B cell (primary cell): ENCODE measurements around the gene KCNJ10.

Experiments
- EZH2 ChIP-seq: IDR thresholded peaks from 2 replicates; pipeline ENCODE4 v1.6.1; 2012; ENCODE audit warnings: borderline replicate concordance, low read depth, mild to moderate bottlenecking, moderate library complexity, low read length; ENCODE audit not compliant: insufficient read depth, poor library complexity, severe bottlenecking
- TF ChIP-seq, protein P1 (sequence below): fragments of 200-600 bp; IDR thresholded peaks from one replicate; pipeline ENCODE4 v1.8.0; 2022; ENCODE audit warnings: antibody characterized with exemption, mild to moderate bottlenecking

DNA sequence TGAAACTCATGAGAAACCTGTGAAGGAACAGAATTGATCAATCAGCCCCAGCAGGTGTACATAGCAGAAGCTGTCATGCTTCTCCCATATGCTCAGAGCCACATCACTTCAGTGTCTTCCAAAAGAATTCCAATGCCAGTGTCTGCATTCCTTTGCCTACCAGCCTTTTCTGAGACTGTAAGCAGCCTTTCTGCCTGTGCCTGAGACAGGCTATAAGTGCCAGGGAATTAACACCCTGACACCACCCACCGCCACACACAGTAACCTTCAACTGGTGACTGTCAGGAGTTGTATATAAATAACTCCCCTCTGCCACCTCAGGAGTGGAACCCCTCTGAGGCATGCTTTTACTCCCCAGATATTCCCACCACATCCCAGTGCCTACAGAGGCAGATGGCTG, 77.8 kb downstream of the KCNJ10 start:
- TF ChIP-seq, protein P1, sequence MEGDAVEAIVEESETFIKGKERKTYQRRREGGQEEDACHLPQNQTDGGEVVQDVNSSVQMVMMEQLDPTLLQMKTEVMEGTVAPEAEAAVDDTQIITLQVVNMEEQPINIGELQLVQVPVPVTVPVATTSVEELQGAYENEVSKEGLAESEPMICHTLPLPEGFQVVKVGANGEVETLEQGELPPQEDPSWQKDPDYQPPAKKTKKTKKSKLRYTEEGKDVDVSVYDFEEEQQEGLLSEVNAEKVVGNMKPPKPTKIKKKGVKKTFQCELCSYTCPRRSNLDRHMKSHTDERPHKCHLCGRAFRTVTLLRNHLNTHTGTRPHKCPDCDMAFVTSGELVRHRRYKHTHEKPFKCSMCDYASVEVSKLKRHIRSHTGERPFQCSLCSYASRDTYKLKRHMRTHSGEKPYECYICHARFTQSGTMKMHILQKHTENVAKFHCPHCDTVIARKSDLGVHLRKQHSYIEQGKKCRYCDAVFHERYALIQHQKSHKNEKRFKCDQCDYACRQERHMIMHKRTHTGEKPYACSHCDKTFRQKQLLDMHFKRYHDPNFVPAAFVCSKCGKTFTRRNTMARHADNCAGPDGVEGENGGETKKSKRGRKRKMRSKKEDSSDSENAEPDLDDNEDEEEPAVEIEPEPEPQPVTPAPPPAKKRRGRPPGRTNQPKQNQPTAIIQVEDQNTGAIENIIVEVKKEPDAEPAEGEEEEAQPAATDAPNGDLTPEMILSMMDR, result no peak
- TF ChIP-seq EZH2, result no peak
